Testis (tissue), 2 donors: ENCODE data around the gene GANC.

Source experiments
- CTCF ChIP-seq, 3 experiments: fragments of 450-650 bp in 2 of 3; fragments of 200-600 bp in 1 of 3; sonication (generic) in 1 of 3; IDR thresholded peaks; one replicate each; pipeline ENCODE4 v1.5.1; 2016 to 2019; ENCODE audit warnings: antibody characterized with exemption in 3 of 3, mild to moderate bottlenecking in 2 of 3, moderate library complexity in 1 of 3
- POLR2A ChIP-seq: fragments of 450-650 bp; IDR thresholded peaks from one replicate; pipeline ENCODE4 v1.6.1; 2017; ENCODE audit warnings: antibody characterized with exemption, mild to moderate bottlenecking, moderate library complexity

GRCh38 chr15:42359985-42360384, 87.0 kb downstream of the GANC start:
- TF ChIP-seq CTCF (IDR thresholded peaks at IDR 0.05) (no peak), POLR2A (no peak)
